PFSK-1 (cell line): Measurements from ENCODE around the gene C1orf52.

Experiments used
- FOXP2 ChIP-seq: optimal IDR thresholded peaks from 2 replicates; pipeline ENCODE3; 2011; ENCODE audit warnings: borderline replicate concordance, control low read depth, inconsistent platforms; ENCODE audit not compliant: insufficient read depth; ENCODE audit errors: extremely low read length, extremely low read depth
- POLR2AphosphoS5 ChIP-seq: IDR thresholded peaks from 2 replicates; pipeline ENCODE4 v1.6.1; 2012; ENCODE audit warnings: low read depth, mild to moderate bottlenecking, control low read depth, low read length, moderate library complexity
- SIN3A ChIP-seq: IDR thresholded peaks from 2 replicates; pipeline ENCODE4 v1.6.1; 2012; ENCODE audit warnings: mild to moderate bottlenecking, low read length, moderate library complexity, borderline replicate concordance; ENCODE audit not compliant: insufficient read depth
- TAF1 ChIP-seq: IDR thresholded peaks from 2 replicates; pipeline ENCODE4 v1.6.1; 2012; ENCODE audit warnings: low read length, control low read depth, borderline replicate concordance; ENCODE audit not compliant: insufficient read depth
- TF ChIP-seq, protein P1 (sequence below), 2 experiments: IDR thresholded peaks; 2 replicates each; pipeline versions ENCODE4 v1.6.1 to v1.8.0; 2011 to 2012; ENCODE audit warnings: low read depth in 2 of 2, low read length in 2 of 2, control low read depth in 1 of 2, inconsistent platforms in 1 of 2, mild to moderate bottlenecking in 1 of 2, moderate library complexity in 1 of 2; ENCODE audit not compliant: insufficient read depth in 1 of 2

- TF ChIP-seq, protein P1, sequence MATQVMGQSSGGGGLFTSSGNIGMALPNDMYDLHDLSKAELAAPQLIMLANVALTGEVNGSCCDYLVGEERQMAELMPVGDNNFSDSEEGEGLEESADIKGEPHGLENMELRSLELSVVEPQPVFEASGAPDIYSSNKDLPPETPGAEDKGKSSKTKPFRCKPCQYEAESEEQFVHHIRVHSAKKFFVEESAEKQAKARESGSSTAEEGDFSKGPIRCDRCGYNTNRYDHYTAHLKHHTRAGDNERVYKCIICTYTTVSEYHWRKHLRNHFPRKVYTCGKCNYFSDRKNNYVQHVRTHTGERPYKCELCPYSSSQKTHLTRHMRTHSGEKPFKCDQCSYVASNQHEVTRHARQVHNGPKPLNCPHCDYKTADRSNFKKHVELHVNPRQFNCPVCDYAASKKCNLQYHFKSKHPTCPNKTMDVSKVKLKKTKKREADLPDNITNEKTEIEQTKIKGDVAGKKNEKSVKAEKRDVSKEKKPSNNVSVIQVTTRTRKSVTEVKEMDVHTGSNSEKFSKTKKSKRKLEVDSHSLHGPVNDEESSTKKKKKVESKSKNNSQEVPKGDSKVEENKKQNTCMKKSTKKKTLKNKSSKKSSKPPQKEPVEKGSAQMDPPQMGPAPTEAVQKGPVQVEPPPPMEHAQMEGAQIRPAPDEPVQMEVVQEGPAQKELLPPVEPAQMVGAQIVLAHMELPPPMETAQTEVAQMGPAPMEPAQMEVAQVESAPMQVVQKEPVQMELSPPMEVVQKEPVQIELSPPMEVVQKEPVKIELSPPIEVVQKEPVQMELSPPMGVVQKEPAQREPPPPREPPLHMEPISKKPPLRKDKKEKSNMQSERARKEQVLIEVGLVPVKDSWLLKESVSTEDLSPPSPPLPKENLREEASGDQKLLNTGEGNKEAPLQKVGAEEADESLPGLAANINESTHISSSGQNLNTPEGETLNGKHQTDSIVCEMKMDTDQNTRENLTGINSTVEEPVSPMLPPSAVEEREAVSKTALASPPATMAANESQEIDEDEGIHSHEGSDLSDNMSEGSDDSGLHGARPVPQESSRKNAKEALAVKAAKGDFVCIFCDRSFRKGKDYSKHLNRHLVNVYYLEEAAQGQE (IDR thresholded peaks at IDR 0.05; ENCODE audit: insufficient read depth in 1 of 2, low read depth in 2 of 2, low read length in 2 of 2), result no peak
- TF ChIP-seq POLR2AphosphoS5, result no peak
- TF ChIP-seq SIN3A, result no peak
- no peak for TF ChIP-seq TAF1
- TF ChIP-seq FOXP2, result no peak
Observed at GRCh38 chr1:85268801-85269585, 9.5 kb upstream of the C1orf52 start.
